Neural crest cell (in vitro differentiated cells): ENCODE data around the gene SSBP3. TPM values are rescaled to one million over a fixed set of nuclear protein-coding genes. Genes with fewer than 3 reads are reported as not detected.

Experiments used
- DNase-seq: peaks from one replicate; pipeline ENCODE4 v3.0.0; 2021; ENCODE audit warnings: low read depth, mixed read lengths, low spot score
- H3K27ac Mint-ChIP-seq: one replicate; pipeline ENCODE4 v1.8.0; 2021; ENCODE audit warnings: mild to moderate bottlenecking, mixed read lengths; ENCODE audit not compliant: unreplicated experiment
- H3K27me3 Mint-ChIP-seq: 2 replicates; pipeline ENCODE4 v1.8.0; 2021; ENCODE audit warnings: low read depth, mild to moderate bottlenecking, mixed read lengths
- H3K36me3 Mint-ChIP-seq: 2 replicates; pipeline ENCODE4 v1.8.0; 2021; ENCODE audit warnings: low read depth, mild to moderate bottlenecking, mixed read lengths
- H3K4me1 Mint-ChIP-seq: 2 replicates; pipeline ENCODE4 v1.8.0; 2021; ENCODE audit warnings: mixed read lengths
- H3K4me3 Mint-ChIP-seq: one replicate; pipeline ENCODE4 v1.8.0; 2021; ENCODE audit warnings: mild to moderate bottlenecking, mixed read lengths
- H3K9me3 Mint-ChIP-seq: 2 replicates; pipeline ENCODE4 v1.8.0; 2021; ENCODE audit warnings: mixed read lengths
- total RNA-seq: library from RNA; stranded (reverse); gene quantifications from 2 replicates; pipeline ENCODE4 v1.2.1, GENCODE V29; 2021
- TF ChIP-seq, protein P1 (sequence below): fragments of 200-600 bp; sonication (generic); conservative IDR thresholded peaks from 2 replicates; pipeline ENCODE4 v1.5.0; 2021; ENCODE audit warnings: antibody characterized with exemption, mild to moderate bottlenecking

Gene SSBP3
- total RNA-seq, 1 donor from 2014 or later, result 94.3 TPM

DNA sequence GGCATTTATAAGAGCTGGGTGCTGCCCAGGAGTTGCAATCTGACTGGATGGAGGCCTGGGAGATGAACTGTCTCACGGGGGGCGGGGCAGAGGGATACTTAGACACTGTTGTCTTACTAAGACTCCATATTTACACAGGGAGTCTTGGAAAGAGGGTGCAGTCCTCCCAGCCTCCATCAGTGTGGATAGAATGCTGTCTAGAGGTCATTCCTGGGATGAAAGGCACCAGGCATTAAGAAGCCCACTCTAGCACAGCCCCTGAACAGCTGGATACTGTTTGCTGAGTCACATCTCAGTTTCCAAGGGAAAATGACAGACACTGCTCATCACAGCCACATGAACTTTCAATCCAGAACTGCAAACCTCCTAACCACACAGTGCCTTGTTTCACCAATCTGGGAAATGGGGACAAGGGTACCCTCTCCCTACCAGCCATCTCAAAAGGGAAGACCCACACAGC, 43.3 kb downstream of the SSBP3 start:
- TF ChIP-seq, protein P1, sequence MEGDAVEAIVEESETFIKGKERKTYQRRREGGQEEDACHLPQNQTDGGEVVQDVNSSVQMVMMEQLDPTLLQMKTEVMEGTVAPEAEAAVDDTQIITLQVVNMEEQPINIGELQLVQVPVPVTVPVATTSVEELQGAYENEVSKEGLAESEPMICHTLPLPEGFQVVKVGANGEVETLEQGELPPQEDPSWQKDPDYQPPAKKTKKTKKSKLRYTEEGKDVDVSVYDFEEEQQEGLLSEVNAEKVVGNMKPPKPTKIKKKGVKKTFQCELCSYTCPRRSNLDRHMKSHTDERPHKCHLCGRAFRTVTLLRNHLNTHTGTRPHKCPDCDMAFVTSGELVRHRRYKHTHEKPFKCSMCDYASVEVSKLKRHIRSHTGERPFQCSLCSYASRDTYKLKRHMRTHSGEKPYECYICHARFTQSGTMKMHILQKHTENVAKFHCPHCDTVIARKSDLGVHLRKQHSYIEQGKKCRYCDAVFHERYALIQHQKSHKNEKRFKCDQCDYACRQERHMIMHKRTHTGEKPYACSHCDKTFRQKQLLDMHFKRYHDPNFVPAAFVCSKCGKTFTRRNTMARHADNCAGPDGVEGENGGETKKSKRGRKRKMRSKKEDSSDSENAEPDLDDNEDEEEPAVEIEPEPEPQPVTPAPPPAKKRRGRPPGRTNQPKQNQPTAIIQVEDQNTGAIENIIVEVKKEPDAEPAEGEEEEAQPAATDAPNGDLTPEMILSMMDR, result no peak
- Mint-ChIP-seq H3K36me3 (no peaks in the 10 kb centered on the region), H3K4me3 (no peak overlapping the region), H3K9me3 (no peaks in the 10 kb centered on the region), H3K27me3 (no peaks in the 10 kb centered on the region), H3K4me1 (peaks cover 42% of the 10 kb centered on the region), H3K27ac (peak overlapping the region; percentile 75)
- DNase-seq, result no peak

DNA sequence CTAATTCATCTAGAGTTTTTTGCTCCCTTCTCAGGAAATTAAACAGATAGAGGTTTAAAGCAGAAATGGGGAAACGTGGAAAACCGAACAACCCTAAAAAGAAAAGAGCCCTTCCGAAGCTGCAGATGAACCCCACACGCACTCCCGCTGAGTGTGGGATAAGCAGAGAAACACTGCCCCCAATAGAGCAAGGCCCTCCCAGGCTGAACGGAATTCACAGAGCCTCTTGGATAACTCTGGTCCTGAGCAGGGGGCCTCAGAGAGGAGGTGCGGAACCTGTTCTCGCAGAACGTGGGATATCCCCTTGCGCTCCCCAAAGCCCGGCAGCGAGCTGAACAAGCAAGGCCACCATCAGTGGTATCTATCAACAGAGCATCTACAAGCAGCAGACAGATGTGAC, 44.9 kb downstream of the SSBP3 start:
- TF ChIP-seq, protein P1, result no peak
- no peak overlapping the region for H3K4me3 Mint-ChIP-seq
- H3K27ac Mint-ChIP-seq, result no peak overlapping the region
- no peak for DNase-seq
- no peaks in the 10 kb centered on the region for H3K27me3 Mint-ChIP-seq
- H3K4me1 Mint-ChIP-seq, result peaks cover 56% of the 10 kb centered on the region
- H3K36me3 Mint-ChIP-seq, result no peaks in the 10 kb centered on the region
- no peaks in the 10 kb centered on the region for H3K9me3 Mint-ChIP-seq

- no peak for DNase-seq
- no peaks in the 10 kb centered on the region for H3K27me3 Mint-ChIP-seq
- no peaks in the 10 kb centered on the region for H3K36me3 Mint-ChIP-seq
- H3K4me1 Mint-ChIP-seq, result peaks cover 57% of the 10 kb centered on the region
- TF ChIP-seq, protein P1, result no peak
- H3K4me3 Mint-ChIP-seq, result no peak overlapping the region
- H3K9me3 Mint-ChIP-seq, result no peaks in the 10 kb centered on the region
- no peak overlapping the region for H3K27ac Mint-ChIP-seq
Observed at GRCh38 chr1:54360165-54361005, 45.8 kb downstream of the SSBP3 start.

- Mint-ChIP-seq H3K27me3 (no peaks in the 10 kb centered on the region), H3K9me3 (no peaks in the 10 kb centered on the region), H3K4me3 (no peak overlapping the region), H3K4me1 (peaks cover 58% of the 10 kb centered on the region), H3K36me3 (no peaks in the 10 kb centered on the region), H3K27ac (no peak overlapping the region)
- TF ChIP-seq, protein P1, result no peak
- no peak for DNase-seq
Observed at GRCh38 chr1:54359393-54360162, 46.6 kb downstream of the SSBP3 start.

DNA sequence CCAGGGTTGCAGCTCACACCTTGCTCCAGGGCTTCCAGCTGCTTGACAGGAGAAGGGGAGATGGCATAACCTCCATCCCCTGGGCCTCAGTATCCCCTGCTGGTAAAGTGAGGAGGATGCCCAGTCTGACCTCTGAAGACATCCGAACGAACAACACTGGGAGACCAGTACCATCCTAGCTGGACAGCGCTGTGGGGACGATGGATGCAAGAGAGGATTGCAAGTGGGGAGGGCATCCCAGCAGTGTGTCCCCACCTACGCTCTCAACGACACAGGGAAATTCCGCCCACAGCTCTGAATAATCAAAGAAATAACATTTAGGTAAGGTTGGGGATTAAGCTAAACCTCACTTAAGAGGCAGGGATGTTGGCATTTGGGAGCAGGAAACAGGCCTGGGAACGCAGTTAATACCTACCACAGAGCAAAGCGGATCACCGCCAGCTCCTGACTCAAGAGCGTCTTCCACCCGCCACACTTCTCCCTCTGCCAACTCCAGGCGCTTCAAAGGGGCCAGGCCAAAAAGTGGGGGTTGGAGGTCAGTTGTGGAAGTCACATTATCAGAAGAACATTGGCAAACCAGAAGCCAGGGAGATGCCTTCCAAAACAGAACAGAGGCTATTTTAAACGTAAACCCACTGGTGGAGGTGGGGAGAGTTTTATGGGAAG, 47.6 kb downstream of the SSBP3 start:
- Mint-ChIP-seq H3K4me1 (peaks cover 62% of the 10 kb centered on the region), H3K4me3 (no peak overlapping the region), H3K27me3 (no peaks in the 10 kb centered on the region), H3K27ac (no peak overlapping the region), H3K9me3 (no peaks in the 10 kb centered on the region), H3K36me3 (no peaks in the 10 kb centered on the region)
- no peak for DNase-seq
- TF ChIP-seq, protein P1, result no peak
